Stimulated activated CD4-positive, alpha-beta T cell treated with anti-CD3 and anti-CD28 coated beads, Interleukin-2, amount 100 ng/mL, for 48 hours (primary cell): Measurements from ENCODE around the gene PHLDB1.

Source experiments
- DNase-seq, 2 donors: peaks; one replicate each; pipeline ENCODE4 v3.0.0-alpha.2; 2020

The PHLDB1 gene

DNA sequence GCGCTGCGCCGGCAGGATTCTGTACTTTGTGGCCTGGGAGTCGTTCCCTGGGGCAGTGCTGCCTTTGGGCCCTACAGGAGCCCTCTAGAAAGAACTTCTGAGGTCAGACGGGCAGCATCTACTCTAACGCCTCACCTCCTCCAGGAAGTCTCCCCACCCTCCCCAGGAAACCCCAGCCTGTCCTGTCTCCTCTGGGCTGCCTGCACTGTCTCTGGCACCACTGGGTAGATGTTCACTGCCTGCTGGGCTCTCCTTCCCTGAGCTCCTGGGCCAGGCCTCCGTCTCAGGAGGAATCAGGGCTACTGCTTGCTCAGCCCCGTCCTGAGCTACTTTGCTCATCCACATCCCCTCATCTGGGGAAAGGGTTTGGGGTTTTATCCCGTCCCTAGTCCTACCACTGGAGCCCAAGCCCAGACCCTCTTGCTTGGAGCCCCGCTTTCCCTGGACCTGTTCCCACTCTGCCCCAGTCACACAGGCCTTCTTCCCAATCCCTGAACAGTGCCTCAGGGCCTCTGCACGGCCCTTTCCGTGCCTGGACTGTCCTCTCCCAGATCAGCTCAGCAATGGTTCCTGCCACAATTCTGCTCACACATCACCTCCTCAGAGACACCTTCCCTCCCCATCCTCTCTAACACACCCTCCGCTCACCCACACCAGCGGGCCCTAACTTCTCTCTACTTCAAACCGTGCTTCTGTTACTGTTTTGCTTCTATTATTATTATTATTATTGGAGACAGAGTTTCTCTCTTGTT lies 83.3 kb downstream of the PHLDB1 start:
- DNase-seq: no peak

GRCh38 chr11:118691926-118692830 lies 84.8 kb downstream of the PHLDB1 start:
- peak; percentile 40 to 44 for DNase-seq

DNA sequence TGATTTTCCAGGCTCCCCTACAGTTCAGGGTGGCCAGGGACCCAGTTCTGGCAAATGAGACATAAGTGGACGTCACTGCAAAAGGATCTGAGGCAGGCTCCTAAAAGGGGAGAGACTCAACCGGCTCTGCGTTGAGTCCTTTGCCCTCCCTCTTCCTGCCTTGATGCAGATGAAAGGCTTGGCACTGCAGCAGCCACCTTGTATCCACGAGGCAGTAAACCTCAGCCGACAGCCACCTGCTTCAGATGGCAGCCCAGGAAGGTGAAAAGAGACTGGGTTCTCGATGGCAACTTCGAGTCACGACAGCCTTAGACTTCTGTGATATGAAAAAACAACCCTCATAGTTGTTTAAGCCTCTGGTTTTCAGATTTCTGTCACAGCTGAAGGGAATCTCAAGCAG lies 86.8 kb downstream of the PHLDB1 start:
- no peak for DNase-seq

GRCh38 chr11:118694771-118695170 lies 87.4 kb downstream of the PHLDB1 start:
- DNase-seq: no peak

GRCh38 chr11:118696673-118697226 lies 89.3 kb downstream of the PHLDB1 start:
- DNase-seq: no peak

DNA sequence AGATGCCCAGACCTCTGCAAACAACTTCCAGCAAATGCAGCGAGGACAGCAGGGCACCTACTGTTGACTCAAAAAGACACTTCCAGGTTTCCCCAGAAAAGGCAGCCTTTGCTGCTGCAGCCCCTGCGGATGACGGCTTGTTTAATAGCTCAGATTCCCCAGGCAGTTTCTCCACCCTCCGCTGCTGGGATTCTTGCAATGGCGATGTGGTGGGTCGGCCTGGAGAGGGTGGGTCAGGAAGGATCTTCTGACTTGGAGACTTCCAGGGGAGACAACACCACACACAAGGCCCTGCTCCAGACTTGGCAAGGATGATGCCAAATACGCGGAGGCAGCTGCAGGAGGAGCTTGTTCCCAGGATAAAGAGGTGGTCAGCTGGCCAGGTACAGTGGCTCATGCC lies 89.9 kb downstream of the PHLDB1 start:
- no peak for DNase-seq

DNA sequence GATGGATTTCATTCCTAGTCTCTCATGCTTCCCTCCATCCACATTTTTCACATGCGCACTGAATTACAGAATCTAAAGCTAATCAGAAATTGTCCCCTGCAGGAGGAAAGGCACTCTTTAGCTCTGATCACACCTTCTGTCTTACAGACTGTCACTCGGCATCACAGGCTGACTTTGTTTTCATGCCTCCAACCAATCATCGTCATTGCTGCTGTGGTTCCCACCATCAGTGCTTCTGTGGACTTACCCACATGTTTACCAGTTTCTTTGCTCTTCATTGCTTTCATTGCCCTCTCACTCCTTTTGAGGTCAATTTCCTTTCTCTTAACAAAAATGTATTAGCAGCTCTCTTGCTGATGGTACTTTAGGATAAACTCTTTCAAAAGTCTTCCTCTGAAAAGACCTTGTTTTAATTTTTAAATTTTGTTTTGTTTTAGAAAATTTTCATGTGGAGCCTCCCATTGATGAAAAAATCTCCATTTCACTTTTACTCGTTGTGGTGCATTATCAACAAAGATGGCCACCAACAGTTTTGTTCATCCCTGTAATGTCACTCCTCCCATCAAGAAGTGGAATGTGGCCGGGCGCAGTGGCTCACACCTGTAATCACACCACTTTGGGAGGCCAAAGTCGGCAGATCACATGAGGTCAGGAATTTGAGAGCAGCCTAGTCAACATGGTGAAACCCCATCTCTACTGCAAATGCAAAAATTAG lies 92.2 kb downstream of the PHLDB1 start:
- no peak for DNase-seq

GRCh38 chr11:118703563-118704106 lies 96.2 kb downstream of the PHLDB1 start:
- DNase-seq: no peak

DNA sequence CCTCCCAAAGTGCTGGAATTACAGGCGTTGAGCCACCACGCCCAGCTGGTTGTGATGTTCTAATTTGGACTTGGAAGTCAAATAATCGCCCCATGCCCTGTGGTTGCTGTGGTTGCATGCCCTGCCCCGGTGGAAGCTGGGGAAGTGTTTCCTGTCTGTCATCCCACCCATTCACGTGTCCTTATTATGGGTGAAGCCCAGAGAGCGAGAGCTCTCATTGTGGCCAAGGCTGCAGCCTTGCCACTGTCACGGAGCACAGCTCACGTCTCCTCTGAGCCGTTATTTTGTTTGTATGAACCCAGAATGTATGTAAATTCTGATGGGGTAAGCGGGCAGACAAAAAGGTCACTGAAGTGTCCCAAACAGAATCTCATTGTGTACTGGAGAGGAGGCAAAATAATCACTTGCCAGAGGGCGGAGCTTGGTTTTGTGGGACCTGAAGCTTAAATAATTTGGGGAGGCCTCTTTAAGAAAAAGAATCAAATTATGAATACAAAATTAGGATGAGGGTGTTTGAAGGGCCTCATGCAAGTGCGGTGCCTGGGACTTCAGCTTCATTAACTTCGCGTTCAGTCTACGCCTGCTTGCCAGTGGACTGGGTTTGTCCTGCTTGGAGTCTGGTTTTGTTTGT lies 97.8 kb downstream of the PHLDB1 start:
- no peak for DNase-seq

- DNase-seq: no peak
These were observed 98.6 kb downstream of the PHLDB1 start for GRCh38 chr11:118705791-118706545.

- DNase-seq: no peak
These were observed 99.1 kb downstream of the PHLDB1 start for GRCh38 chr11:118706546-118706825.
